Measurements from ENCODE around the gene ZNF567.
A peak's percentile ranks its signal among the peaks of the same experiment; 100 is the strongest.
"Not testable (repeated sequence)": the region's sequence is repeated elsewhere in the genome, so short reads cannot be mapped to it uniquely, and the experiment has no call there.

The ZNF567 gene

GRCh38 chr19:36687214-36688056 is at the start of gene ZNF567:
Gene ZNF567 (plus strand): TSS chr19:36687612. CDS start chr19:36694868, 7,256 bp downstream.
- peak; percentile 98 for DNase-seq (ENCODE audit: low read depth)

GRCh38 chr19:36638862-36639510 is 48.4 kb upstream of the ZNF567 start:
- no peak for DNase-seq (ENCODE audit: low read depth)

- no peak for DNase-seq (ENCODE audit: low read depth)
These were observed 40.7 kb upstream of the ZNF567 start for GRCh38 chr19:36646746-36647145.

DNA sequence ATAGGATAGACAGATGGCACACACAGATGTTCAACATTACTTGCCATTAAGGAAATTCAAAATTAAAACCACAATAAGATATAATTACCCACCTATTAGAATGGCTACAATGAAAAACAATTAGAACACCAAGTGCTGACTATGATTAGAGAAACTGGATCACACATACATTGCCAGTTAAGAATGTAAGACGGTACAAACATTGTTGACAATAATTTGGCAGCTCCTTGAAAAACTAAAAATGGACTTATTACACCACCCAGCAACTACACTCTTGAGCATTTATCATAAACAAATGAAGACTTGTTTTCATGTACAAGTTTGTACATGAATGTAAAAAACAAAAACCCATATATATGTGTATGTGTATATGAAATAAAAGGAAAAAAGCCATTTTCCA is 34.5 kb upstream of the ZNF567 start:
- DNase-seq (ENCODE audit: low read depth) = no peak

GRCh38 chr19:36665832-36666231 is 21.6 kb upstream of the ZNF567 start:
- no peak for DNase-seq (ENCODE audit: low read depth)

DNA sequence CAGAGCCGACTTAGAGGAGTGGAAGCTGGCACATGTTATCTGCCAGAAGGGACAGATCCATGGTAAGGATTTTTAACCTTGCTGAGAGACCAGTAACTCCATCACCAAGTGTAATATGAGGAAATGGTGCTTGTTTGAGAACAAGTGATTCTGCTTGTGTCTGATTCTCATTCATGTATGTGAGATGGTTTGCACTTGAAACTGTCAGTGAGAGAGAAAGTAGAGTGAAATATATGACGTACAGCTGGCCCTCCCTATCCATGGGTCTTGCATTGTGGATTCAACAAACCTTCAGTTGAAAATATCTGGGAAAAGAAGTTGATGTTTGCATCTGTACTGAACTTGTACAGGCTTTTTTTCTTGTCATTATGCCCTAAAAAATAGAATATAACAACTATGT is 18.8 kb upstream of the ZNF567 start:
- DNase-seq (ENCODE audit: low read depth) = no peak

DNA sequence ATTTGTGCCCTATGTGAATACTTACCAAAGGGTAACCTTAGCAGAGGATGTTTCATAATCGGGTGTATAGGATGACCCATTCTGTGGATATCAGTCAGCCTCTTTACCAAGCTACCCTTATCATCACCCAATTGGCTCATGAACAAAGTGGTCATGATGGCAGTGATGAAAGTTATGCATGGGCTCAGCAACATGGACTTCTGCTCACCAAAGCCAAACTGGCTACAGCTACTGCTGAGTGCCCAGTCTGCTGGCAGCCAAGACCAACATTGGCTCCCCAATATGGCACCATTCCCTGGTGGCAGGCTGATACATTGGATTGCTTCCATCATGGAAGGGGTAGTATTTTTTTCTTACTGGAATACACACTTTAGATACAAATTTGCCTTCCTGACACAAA is 15.0 kb upstream of the ZNF567 start:
- DNase-seq (ENCODE audit: low read depth) = no peak

GRCh38 chr19:36674201-36674600 is 13.2 kb upstream of the ZNF567 start:
- DNase-seq (ENCODE audit: low read depth) = no peak

GRCh38 chr19:36679455-36679854 is 8.0 kb upstream of the ZNF567 start:
- no peak for DNase-seq (ENCODE audit: low read depth)

- DNase-seq (ENCODE audit: low read depth) = no peak
These were observed 1.6 kb upstream of the ZNF567 start for GRCh38 chr19:36685835-36686234.

- no peak for DNase-seq (ENCODE audit: low read depth)
These were observed 823 bp upstream of the ZNF567 start for GRCh38 chr19:36686365-36687213.

- DNase-seq (ENCODE audit: low read depth) = no peak
These were observed 646 bp downstream of the ZNF567 start for GRCh38 chr19:36688058-36688457.

GRCh38 chr19:36707134-36707533 is 19.7 kb downstream of the ZNF567 start:
- DNase-seq (ENCODE audit: low read depth) = no peak

- no peak for DNase-seq (ENCODE audit: low read depth)
These were observed 22.0 kb downstream of the ZNF567 start for GRCh38 chr19:36709423-36709822.

GRCh38 chr19:36719687-36720556 is 32.5 kb downstream of the ZNF567 start:
- no peak for DNase-seq (ENCODE audit: low read depth)

DNA sequence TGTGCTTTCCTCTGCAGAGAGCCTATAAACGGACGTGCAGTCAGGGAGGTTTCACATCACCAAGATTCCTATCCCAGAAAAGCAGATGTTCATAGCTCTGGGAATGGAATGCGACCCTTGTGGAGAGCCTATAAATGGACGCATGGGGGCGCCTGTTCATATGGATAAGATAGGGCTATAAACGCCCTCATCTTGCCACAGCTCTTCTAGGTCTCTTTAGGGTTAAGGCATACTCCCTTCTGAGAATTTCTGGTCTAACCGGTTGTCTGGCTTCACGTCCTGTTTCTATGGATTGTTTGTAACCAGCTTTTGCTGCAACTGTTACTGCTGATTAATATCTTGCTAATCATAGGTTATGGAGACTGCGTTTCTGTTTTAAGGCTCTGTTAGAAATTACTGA is 48.8 kb downstream of the ZNF567 start:
- not testable (repeated sequence) for DNase-seq (ENCODE audit: low read depth)

- DNase-seq (ENCODE audit: low read depth) = no peak
These were observed 58.5 kb downstream of the ZNF567 start for GRCh38 chr19:36745870-36746269.

- DNase-seq (ENCODE audit: low read depth) = no peak
These were observed 60.3 kb downstream of the ZNF567 start for GRCh38 chr19:36747750-36748149.

DNA sequence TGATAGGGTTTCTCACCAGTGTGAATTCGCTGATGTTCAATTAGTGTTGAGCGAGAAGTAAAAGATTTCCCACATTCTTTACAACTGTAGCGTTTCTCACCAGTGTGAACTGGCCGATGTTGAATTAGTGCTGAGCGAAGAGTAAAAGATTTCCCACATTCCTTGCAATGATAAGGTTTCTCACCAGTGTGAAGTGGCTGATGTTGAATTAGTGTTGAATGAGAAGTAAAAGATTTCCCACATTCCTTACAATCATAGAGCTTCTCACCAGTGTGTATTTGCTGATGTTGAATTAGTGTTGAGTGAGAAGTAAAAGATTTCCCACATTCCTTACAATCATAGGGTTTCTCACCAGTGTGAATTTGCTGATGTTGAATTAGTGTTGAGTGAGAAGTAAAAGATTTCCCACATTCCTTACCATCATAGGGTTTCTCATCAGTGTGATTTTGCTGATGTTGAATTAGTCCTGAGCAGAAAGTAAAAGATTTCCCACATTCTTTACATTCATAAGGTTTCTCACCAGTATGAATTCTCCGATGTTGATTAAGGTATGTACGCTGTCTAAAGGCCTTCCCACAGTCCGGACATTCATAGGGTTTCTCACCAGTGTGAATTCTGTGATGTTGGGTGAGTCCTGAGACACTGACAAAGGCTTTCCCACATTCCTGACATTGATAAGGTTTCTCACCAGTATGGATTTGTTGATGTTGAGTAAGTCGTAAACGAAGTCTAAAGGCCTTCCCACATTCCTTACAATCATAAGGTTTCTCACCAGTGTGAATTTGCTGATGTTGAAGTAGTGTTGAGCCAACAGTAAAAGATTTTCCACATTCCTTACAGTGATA is 61.2 kb downstream of the ZNF567 start:
- DNase-seq (ENCODE audit: low read depth) = no peak

DNA sequence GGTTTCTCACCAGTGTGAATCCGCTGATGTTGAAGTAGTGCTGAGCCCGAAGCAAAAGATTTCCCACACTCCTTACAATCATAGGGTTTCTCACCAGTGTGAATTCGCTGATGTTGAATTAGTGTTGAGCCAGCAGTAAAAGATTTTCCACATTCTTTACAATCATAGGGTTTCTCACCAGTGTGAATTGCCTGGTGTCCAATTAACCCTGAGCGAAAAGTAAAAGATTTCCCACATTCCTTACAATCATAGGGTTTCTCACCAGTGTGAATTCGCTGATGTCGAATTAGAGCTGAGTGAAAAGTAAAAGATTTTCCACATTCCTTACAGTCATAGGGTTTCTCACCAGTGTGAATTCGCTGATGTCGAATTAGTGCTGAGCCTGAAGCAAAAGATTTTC is 62.2 kb downstream of the ZNF567 start:
- not testable (repeated sequence) for DNase-seq (ENCODE audit: low read depth)

Data from stimulated activated CD8-positive, alpha-beta memory T cell treated with anti-CD3 and anti-CD28 coated beads, Interleukin-12 subunit alpha, Interleukin-12 subunit beta, amount 100 ng/mL, for 1 hour (primary cell).